ENCODE measurements around the gene RNF220. TPM values are rescaled to one million over a fixed set of nuclear protein-coding genes. Genes with fewer than 3 reads are reported as not detected.

The RNF220 gene
- total and polyA plus RNA-seq, 2 of the 13 experiments (the other 11 are each of a cell fraction or from before 2014, with no cell fraction given): 48.2 to 72.1 TPM

GRCh38 chr1:44694863-44695478, 289.9 kb downstream of the RNF220 start:
- Histone ChIP-seq H3K79me2 (ENCODE audit: insufficient read depth, low read length) (no peaks in the 10 kb centered on the region), H4K20me1 (ENCODE audit: insufficient read depth, low read length) (no peaks in the 10 kb centered on the region), H3K4me2 (ENCODE audit: low read depth, low read length) (no peak overlapping the region), H3K9ac (ENCODE audit: insufficient read depth, low read depth, low read length) (no peak overlapping the region), H3K4me1 (ENCODE audit: insufficient read depth, low read length) (peaks cover 28% of the 10 kb centered on the region), H3K9me3 (ENCODE audit: low read length) (no peaks in the 10 kb centered on the region), H3K27me3 (ENCODE audit: control insufficient read depth in 1 of 2, insufficient read depth in 2 of 2, low read length in 2 of 2) (no peaks in the 10 kb centered on the region), H3K36me3 (replicated peaks in 1 of 2; ENCODE audit: control insufficient read depth in 1 of 2, insufficient read depth in 2 of 2, low read length in 2 of 2) (no peaks in the 10 kb centered on the region), H2AFZ (ENCODE audit: low read length) (no peak overlapping the region), H3K27ac (ENCODE audit: extremely low read length, insufficient read depth, low read length) (no peak overlapping the region), H3K4me3 (replicated peaks in 1 of 3; ENCODE audit: insufficient read depth in 1 of 3, low read depth in 2 of 3, low read length in 3 of 3) (no peak overlapping the region)
- CTCF ChIA-PET (ENCODE audit: low intra/inter-chr PET ratio, low total read pairs): no interaction called here
- intact Hi-C loops (cut with micrococcal nuclease; ENCODE audit: unreplicated experiment) (no loop called here), in situ Hi-C loops (cut with HindIII; ENCODE audit: extremely low pct_ligation_motif_present, low pct_unique_long_range_greater_than_20kb) (no loop called here)
- BruUV-seq (replicated peaks): no TSS peak
- 63% methylated on average over 7 of the region's 7 CpGs for WGBS (ENCODE audit: low lambda C conversion rate)
- FAIRE-seq (no peak), ATAC-seq (peak; percentile 86), DNase-seq (ENCODE audit: low spot score) (peak; percentile 50)
- POLR2A ChIA-PET: no interaction called here
- TF ChIP-seq, protein P1, sequence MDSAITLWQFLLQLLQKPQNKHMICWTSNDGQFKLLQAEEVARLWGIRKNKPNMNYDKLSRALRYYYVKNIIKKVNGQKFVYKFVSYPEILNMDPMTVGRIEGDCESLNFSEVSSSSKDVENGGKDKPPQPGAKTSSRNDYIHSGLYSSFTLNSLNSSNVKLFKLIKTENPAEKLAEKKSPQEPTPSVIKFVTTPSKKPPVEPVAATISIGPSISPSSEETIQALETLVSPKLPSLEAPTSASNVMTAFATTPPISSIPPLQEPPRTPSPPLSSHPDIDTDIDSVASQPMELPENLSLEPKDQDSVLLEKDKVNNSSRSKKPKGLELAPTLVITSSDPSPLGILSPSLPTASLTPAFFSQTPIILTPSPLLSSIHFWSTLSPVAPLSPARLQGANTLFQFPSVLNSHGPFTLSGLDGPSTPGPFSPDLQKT (CRISPR knock-in tag; IDR thresholded peaks at IDR 0.05; ENCODE audit: borderline replicate concordance): no peak
- 0 out of 2 replicates have a peak, but pooled peaks have one; percentile 18 for TF ChIP-seq ONECUT2 (CRISPR knock-in tag; IDR thresholded peaks at IDR 0.05)
- no peak for TF ChIP-seq SOX13 (IDR thresholded peaks at IDR 0.05)
- peak in 1 of 2 experiments; percentile 21; a peak in 1 of 4 replicates for TF ChIP-seq SOX13 (CRISPR knock-in tag; conservative IDR thresholded peaks at IDR 0.05 in 1 of 2, IDR thresholded peaks at IDR 0.05 in 1 of 2)
- no peak for TF ChIP-seq ZNF160 (CRISPR knock-in tag; IDR thresholded peaks at IDR 0.05)
- TF ChIP-seq CTCF (CRISPR knock-in tag; IDR thresholded peaks at IDR 0.05): peak; percentile 24; the same call in 1 of the 2 replicates
- peak; percentile 48 for TF ChIP-seq HNF4A (CRISPR knock-in tag; IDR thresholded peaks at IDR 0.05)
- peak; percentile 24; the same call in 1 of the 2 replicates for TF ChIP-seq ETV5 (CRISPR knock-in tag; IDR thresholded peaks at IDR 0.05; ENCODE audit: borderline replicate concordance)
- TF ChIP-seq SMC3 (IDR thresholded peaks at IDR 0.05; ENCODE audit: low read length): 0 out of 2 replicates have a peak, but pooled peaks have one; percentile 17
- no peak for TF ChIP-seq POLR2A (IDR thresholded peaks at IDR 0.05; ENCODE audit: insufficient read depth in 1 of 2, low read depth in 2 of 2, low read length in 2 of 2)
- TF ChIP-seq, protein P2, sequence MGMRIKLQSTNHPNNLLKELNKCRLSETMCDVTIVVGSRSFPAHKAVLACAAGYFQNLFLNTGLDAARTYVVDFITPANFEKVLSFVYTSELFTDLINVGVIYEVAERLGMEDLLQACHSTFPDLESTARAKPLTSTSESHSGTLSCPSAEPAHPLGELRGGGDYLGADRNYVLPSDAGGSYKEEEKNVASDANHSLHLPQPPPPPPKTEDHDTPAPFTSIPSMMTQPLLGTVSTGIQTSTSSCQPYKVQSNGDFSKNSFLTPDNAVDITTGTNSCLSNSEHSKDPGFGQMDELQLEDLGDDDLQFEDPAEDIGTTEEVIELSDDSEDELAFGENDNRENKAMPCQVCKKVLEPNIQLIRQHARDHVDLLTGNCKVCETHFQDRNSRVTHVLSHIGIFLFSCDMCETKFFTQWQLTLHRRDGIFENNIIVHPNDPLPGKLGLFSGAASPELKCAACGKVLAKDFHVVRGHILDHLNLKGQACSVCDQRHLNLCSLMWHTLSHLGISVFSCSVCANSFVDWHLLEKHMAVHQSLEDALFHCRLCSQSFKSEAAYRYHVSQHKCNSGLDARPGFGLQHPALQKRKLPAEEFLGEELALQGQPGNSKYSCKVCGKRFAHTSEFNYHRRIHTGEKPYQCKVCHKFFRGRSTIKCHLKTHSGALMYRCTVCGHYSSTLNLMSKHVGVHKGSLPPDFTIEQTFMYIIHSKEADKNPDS (CRISPR knock-in tag; IDR thresholded peaks at IDR 0.05): peak; percentile 93
- TF ChIP-seq, protein P3, sequence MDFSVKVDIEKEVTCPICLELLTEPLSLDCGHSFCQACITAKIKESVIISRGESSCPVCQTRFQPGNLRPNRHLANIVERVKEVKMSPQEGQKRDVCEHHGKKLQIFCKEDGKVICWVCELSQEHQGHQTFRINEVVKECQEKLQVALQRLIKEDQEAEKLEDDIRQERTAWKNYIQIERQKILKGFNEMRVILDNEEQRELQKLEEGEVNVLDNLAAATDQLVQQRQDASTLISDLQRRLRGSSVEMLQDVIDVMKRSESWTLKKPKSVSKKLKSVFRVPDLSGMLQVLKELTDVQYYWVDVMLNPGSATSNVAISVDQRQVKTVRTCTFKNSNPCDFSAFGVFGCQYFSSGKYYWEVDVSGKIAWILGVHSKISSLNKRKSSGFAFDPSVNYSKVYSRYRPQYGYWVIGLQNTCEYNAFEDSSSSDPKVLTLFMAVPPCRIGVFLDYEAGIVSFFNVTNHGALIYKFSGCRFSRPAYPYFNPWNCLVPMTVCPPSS (IDR thresholded peaks at IDR 0.05): no peak
- TF ChIP-seq HOXA5 (CRISPR knock-in tag; IDR thresholded peaks at IDR 0.05): no peak
- TF ChIP-seq STAG1 (CRISPR knock-in tag; IDR thresholded peaks at IDR 0.05): peak; percentile 23
- no peak for TF ChIP-seq ZNF337 (CRISPR knock-in tag; IDR thresholded peaks at IDR 0.05; ENCODE audit: borderline replicate concordance, low read depth)
- TF ChIP-seq ZNF317 (CRISPR knock-in tag; IDR thresholded peaks at IDR 0.05): 0 out of 2 replicates have a peak, but pooled peaks have one; percentile 17
- TF ChIP-seq FOXA1 (IDR thresholded peaks at IDR 0.05): no peak
- peak; percentile 29; the same call in 1 of the 2 replicates for TF ChIP-seq FOXA1 (CRISPR knock-in tag; IDR thresholded peaks at IDR 0.05)
- TF ChIP-seq, protein P4, sequence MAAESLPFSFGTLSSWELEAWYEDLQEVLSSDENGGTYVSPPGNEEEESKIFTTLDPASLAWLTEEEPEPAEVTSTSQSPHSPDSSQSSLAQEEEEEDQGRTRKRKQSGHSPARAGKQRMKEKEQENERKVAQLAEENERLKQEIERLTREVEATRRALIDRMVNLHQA (CRISPR knock-in tag; IDR thresholded peaks at IDR 0.05): no peak
